WTC11 (cell line): ENCODE results near the gene CD84. TPM values are rescaled to one million over a fixed set of nuclear protein-coding genes. Genes with fewer than 3 reads are reported as not detected.

Source experiments
- ATAC-seq: fragments of 200-7000 bp; cut with Tn5 transposase; 2 replicates; pipeline ENCODE4 v1.10.0; 2021; ENCODE audit warnings: mild to moderate bottlenecking, moderate library complexity
- CTCF ChIA-PET: fragments of 300-600 bp; sonication (Branson Sonifier 250); formaldehyde crosslinking; loops from one replicate; lab custom pipeline; 2021; ENCODE audit warnings: antibody characterized with exemption; lab: Charles Lee
- POLR2A ChIA-PET: fragments of 350-600 bp; sonication (Branson Sonifier 250); formaldehyde crosslinking; loops from one replicate; lab custom pipeline; 2021; ENCODE audit warnings: antibody characterized with exemption; lab: Charles Lee
- DNase-seq: peaks from one replicate; pipeline ENCODE4 v3.0.0; 2021; ENCODE audit warnings: low spot score
- H3K27ac Mint-ChIP-seq: 2 replicates; pipeline ENCODE4 v1.8.0; 2021; ENCODE audit warnings: mixed read lengths
- H3K27me3 Mint-ChIP-seq: 2 replicates; pipeline ENCODE4 v1.8.0; 2021; ENCODE audit warnings: low read depth, mild to moderate bottlenecking, moderate library complexity, mixed read lengths
- H3K36me3 Mint-ChIP-seq: 2 replicates; pipeline ENCODE4 v1.8.0; 2021; ENCODE audit warnings: mixed read lengths
- H3K4me1 Mint-ChIP-seq: 2 replicates; pipeline ENCODE4 v1.8.0; 2022; ENCODE audit warnings: mixed read lengths
- H3K4me3 Mint-ChIP-seq: 2 replicates; pipeline ENCODE4 v1.8.0; 2021; ENCODE audit warnings: mild to moderate bottlenecking, moderate library complexity, mixed read lengths
- H3K9me3 Mint-ChIP-seq: 2 replicates; pipeline ENCODE4 v1.8.0; 2021; ENCODE audit warnings: mixed read lengths
- AFF4 ChIP-seq: sonication (generic); formaldehyde crosslinking; IDR thresholded peaks from 2 replicates; pipeline ENCODE4 v1.8.1; 2023; ENCODE audit warnings: mild to moderate bottlenecking, missing genetic modification reagents, borderline replicate concordance
- CREB1 ChIP-seq: sonication (generic); formaldehyde crosslinking; IDR thresholded peaks from 2 replicates; pipeline ENCODE4 v1.8.0; 2023; ENCODE audit warnings: mild to moderate bottlenecking, missing genetic modification reagents
- CREM ChIP-seq: sonication (generic); formaldehyde crosslinking; IDR thresholded peaks from 2 replicates; pipeline ENCODE4 v1.8.1; 2022; ENCODE audit warnings: mild to moderate bottlenecking, missing genetic modification reagents, moderate library complexity
- E2F1 ChIP-seq: sonication (generic); formaldehyde crosslinking; IDR thresholded peaks from 2 replicates; pipeline ENCODE4 v1.8.0; 2022; ENCODE audit warnings: mild to moderate bottlenecking, missing genetic modification reagents
- ELF4 ChIP-seq: sonication (generic); formaldehyde crosslinking; IDR thresholded peaks from 2 replicates; pipeline ENCODE4 v1.8.1; 2022; ENCODE audit warnings: low read depth, mild to moderate bottlenecking, moderate library complexity, missing genetic modification reagents
- EMX1 ChIP-seq: fragments of 250-450 bp; sonication (Bioruptor Pico); IDR thresholded peaks from 2 replicates; pipeline ENCODE4 v1.8.0; 2021; ENCODE audit warnings: mild to moderate bottlenecking
- ETV6 ChIP-seq: sonication (generic); formaldehyde crosslinking; IDR thresholded peaks from 2 replicates; pipeline ENCODE4 v1.8.1; 2022; ENCODE audit warnings: mild to moderate bottlenecking, missing genetic modification reagents
- FOXK1 ChIP-seq: sonication (generic); formaldehyde crosslinking; IDR thresholded peaks from 2 replicates; pipeline ENCODE4 v1.8.0; 2022; ENCODE audit warnings: mild to moderate bottlenecking, moderate library complexity, missing genetic modification reagents
- FOXP1 ChIP-seq: sonication (generic); formaldehyde crosslinking; IDR thresholded peaks from 2 replicates; pipeline ENCODE4 v1.8.0; 2022; ENCODE audit warnings: missing genetic modification reagents, mild to moderate bottlenecking, moderate library complexity, borderline replicate concordance
- JAZF1 ChIP-seq: fragments of 250-450 bp; sonication (Bioruptor Pico); IDR thresholded peaks from 2 replicates; pipeline ENCODE4 v1.9.0; 2021; ENCODE audit warnings: moderate library complexity, mild to moderate bottlenecking, inconsistent platforms
- NFE2L1 ChIP-seq: sonication (generic); formaldehyde crosslinking; IDR thresholded peaks from 2 replicates; pipeline ENCODE4 v1.8.1; 2023; ENCODE audit warnings: missing genetic modification reagents
- PRRX2 ChIP-seq: fragments of 250-450 bp; sonication (Bioruptor Pico); IDR thresholded peaks from 2 replicates; pipeline ENCODE4 v1.8.0; 2021; ENCODE audit warnings: mild to moderate bottlenecking
- SP1 ChIP-seq: sonication (generic); formaldehyde crosslinking; conservative IDR thresholded peaks from 2 replicates; pipeline ENCODE4 v1.8.1; 2022; ENCODE audit warnings: missing genetic modification reagents
- STAT6 ChIP-seq: sonication (generic); formaldehyde crosslinking; conservative IDR thresholded peaks from 2 replicates; pipeline ENCODE4 v1.8.1; 2023; ENCODE audit warnings: mild to moderate bottlenecking, low read depth, missing genetic modification reagents, moderate library complexity
- TEAD1 ChIP-seq: sonication (generic); formaldehyde crosslinking; IDR thresholded peaks from 2 replicates; pipeline ENCODE4 v1.8.0; 2022; ENCODE audit warnings: mild to moderate bottlenecking, missing genetic modification reagents
- ZNF512 ChIP-seq: sonication (generic); formaldehyde crosslinking; IDR thresholded peaks from 2 replicates; pipeline ENCODE4 v1.8.1; 2022; ENCODE audit warnings: missing genetic modification reagents, borderline replicate concordance
- ZNF671 ChIP-seq: fragments of 250-450 bp; sonication (Bioruptor Pico); IDR thresholded peaks from 2 replicates; pipeline ENCODE4 v1.8.0; 2021; ENCODE audit warnings: mild to moderate bottlenecking
- total RNA-seq: library from RNA; stranded (reverse); gene quantifications from 3 replicates; pipeline ENCODE4 v1.2.3, GENCODE V29; 2021
- TF ChIP-seq, protein P1 (sequence below): fragments of 250-450 bp; sonication (Bioruptor Pico); IDR thresholded peaks from 2 replicates; pipeline ENCODE4 v1.9.0; 2021; ENCODE audit warnings: mild to moderate bottlenecking
- TF ChIP-seq, protein P2 (sequence below): fragments of 250-450 bp; sonication (Bioruptor Pico); IDR thresholded peaks from 2 replicates; pipeline ENCODE4 v1.9.0; 2021; ENCODE audit warnings: moderate library complexity, mild to moderate bottlenecking, inconsistent platforms, borderline replicate concordance

CD84 gene
- total RNA-seq, 1 experiment from 2014 or later = 0.17 TPM

GRCh38 chr1:160539990-160540858 lies 39.1 kb downstream of the CD84 start:
- Mint-ChIP-seq H3K27me3 (no peaks in the 10 kb centered on the region), H3K36me3 (peaks cover 2% of the 10 kb centered on the region), H3K9me3 (peaks cover 11% of the 10 kb centered on the region), H3K4me1 (no peaks in the 10 kb centered on the region), H3K27ac (no peak overlapping the region; the same call in 1 of the 2 replicates), H3K4me3 (no peak overlapping the region)
- ChIA-PET POLR2A (no interaction called here), CTCF (interaction anchor here (0.9 kb wide), 1 partner anchor 10 kb away, joined by 3 read pairs; no protein-coding TSS in a partner anchor)
- DNase-seq = no peak
- TF ChIP-seq ETV6 (CRISPR knock-in tag) = no peak
- TF ChIP-seq CREM (CRISPR knock-in tag) = no peak
- TF ChIP-seq, protein P1, sequence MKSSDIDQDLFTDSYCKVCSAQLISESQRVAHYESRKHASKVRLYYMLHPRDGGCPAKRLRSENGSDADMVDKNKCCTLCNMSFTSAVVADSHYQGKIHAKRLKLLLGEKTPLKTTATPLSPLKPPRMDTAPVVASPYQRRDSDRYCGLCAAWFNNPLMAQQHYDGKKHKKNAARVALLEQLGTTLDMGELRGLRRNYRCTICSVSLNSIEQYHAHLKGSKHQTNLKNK = no peak
- no peak for TF ChIP-seq EMX1
- no peak for TF ChIP-seq SP1 (CRISPR knock-in tag)
- no peak for ATAC-seq

GRCh38 chr1:160539684-160539989 lies 39.7 kb downstream of the CD84 start:
- Mint-ChIP-seq H3K9me3 (peaks cover 15% of the 10 kb centered on the region), H3K4me1 (no peaks in the 10 kb centered on the region), H3K27ac (no peak overlapping the region), H3K4me3 (no peak overlapping the region), H3K36me3 (peaks cover 5% of the 10 kb centered on the region), H3K27me3 (no peaks in the 10 kb centered on the region)
- DNase-seq = no peak
- ATAC-seq = no peak
- TF ChIP-seq ZNF512 (CRISPR knock-in tag) = no peak
- TF ChIP-seq, protein P2, sequence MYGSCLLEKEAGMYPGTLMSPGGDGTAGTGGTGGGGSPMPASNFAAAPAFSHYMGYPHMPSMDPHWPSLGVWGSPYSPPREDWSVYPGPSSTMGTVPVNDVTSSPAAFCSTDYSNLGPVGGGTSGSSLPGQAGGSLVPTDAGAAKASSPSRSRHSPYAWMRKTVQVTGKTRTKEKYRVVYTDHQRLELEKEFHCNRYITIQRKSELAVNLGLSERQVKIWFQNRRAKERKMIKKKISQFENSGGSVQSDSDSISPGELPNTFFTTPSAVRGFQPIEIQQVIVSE (CRISPR knock-in tag) = no peak
- TF ChIP-seq JAZF1 (CRISPR knock-in tag) = no peak
- no peak for TF ChIP-seq ZNF671 (CRISPR knock-in tag)
- TF ChIP-seq TEAD1 (CRISPR knock-in tag) = no peak
- no peak for TF ChIP-seq ELF4 (CRISPR knock-in tag)
- no peak for TF ChIP-seq CREB1
- CTCF ChIA-PET = no interaction called here
- POLR2A ChIA-PET = no interaction called here

DNA sequence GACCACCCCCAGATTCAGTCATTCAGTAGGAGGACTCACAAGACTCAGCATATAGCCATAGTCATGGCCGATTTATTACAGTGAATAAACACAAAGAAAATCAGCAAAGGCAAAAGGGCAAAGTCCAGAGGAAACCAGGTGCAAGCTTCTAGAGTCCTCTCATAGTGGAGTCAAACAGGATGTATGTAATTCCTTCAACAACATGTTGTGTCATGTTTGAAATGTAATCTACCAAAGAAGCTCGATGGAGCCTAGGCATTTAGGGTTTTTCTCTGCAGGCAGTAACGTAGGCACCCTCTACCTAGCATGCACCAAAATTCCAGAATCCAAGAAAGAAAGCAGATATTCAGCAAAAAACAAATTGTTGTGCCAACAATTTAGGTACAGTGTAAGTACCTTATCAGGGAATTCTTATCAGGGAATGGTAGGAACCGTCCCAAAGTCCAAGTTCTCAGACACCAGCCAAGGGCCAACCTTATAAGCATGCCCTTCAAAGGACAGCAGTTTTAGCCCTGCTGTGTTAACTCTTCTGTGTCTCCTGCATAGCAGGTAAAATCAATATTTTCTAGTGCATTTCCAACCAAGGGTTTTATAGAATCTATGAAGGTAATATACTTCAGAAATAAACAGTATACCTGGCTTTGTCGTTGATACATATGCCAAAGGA lies 40.2 kb downstream of the CD84 start:
- Mint-ChIP-seq H3K9me3 (peaks cover 20% of the 10 kb centered on the region), H3K4me1 (no peaks in the 10 kb centered on the region)
- DNase-seq = no peak
- TF ChIP-seq PRRX2 (CRISPR knock-in tag) (no peak), E2F1 (CRISPR knock-in tag) (no peak), FOXK1 (CRISPR knock-in tag) (no peak), STAT6 (CRISPR knock-in tag) (no peak), AFF4 (CRISPR knock-in tag) (no peak), SP1 (CRISPR knock-in tag) (no peak), FOXP1 (CRISPR knock-in tag) (no peak), NFE2L1 (no peak)
- TF ChIP-seq, all 79 proteins: peak for 0
- POLR2A ChIA-PET = no interaction called here
- Mint-ChIP-seq H3K27ac (no peak overlapping the region), H3K27me3 (no peaks in the 10 kb centered on the region), H3K4me3 (no peak overlapping the region), H3K36me3 (peaks cover 10% of the 10 kb centered on the region)
- CTCF ChIA-PET = no interaction called here
- ATAC-seq = no peak
